Lung (tissue), 11 donors: ENCODE data around the gene LOC128125822.

ENCODE experiments used
- ATAC-seq: fragments of 200-7000 bp; cut with Tn5 transposase; one replicate; pipeline ENCODE4 v1.9.1; 2020; ENCODE audit warnings: moderate number of reproducible peaks; ENCODE audit not compliant: insufficient read depth, low FRiP score
- DNase-seq, 3 donors: peaks; one replicate each; pipeline ENCODE4 v3.0.0-alpha.2; 2013 to 2017
- H3K27ac ChIP-seq, 2 donors: one replicate each; pipeline ENCODE4 v1.5.1; 2013; ENCODE audit warnings: mild to moderate bottlenecking in 2 of 2, moderate library complexity in 2 of 2, control low read depth in 1 of 2, inconsistent platforms in 1 of 2, low read depth in 1 of 2, low read length in 1 of 2
- H3K27me3 ChIP-seq, 3 donors: one replicate each; pipeline ENCODE4 v1.5.1; 2013; ENCODE audit warnings: low read length in 2 of 3; ENCODE audit not compliant: control insufficient read depth in 3 of 3, insufficient read depth in 3 of 3
- H3K36me3 ChIP-seq, 4 donors: one replicate each; pipeline ENCODE4 v1.5.1; 2013; ENCODE audit warnings: low read length in 4 of 4, mild to moderate bottlenecking in 1 of 4, moderate library complexity in 1 of 4; ENCODE audit not compliant: control insufficient read depth in 4 of 4, insufficient read depth in 4 of 4
- H3K4me1 ChIP-seq, 5 donors: one replicate each; pipeline ENCODE4 v1.5.1; 2013; ENCODE audit warnings: low read length in 5 of 5, mild to moderate bottlenecking in 2 of 5, moderate library complexity in 1 of 5; ENCODE audit not compliant: control insufficient read depth in 5 of 5, insufficient read depth in 5 of 5
- H3K4me3 ChIP-seq: one replicate; pipeline ENCODE4 v1.5.1; 2013; ENCODE audit warnings: mild to moderate bottlenecking, control low read depth, moderate library complexity
- H3K9ac ChIP-seq, 2 donors: one replicate each; pipeline ENCODE4 v1.5.1; 2013; ENCODE audit warnings: low read length in 2 of 2, control low read depth in 1 of 2; ENCODE audit not compliant: insufficient read depth in 1 of 2
- H3K9me3 ChIP-seq, 4 donors: one replicate each; pipeline ENCODE4 v1.5.1; 2013; ENCODE audit warnings: low read length in 3 of 4, mild to moderate bottlenecking in 1 of 4, moderate library complexity in 1 of 4; ENCODE audit not compliant: control insufficient read depth in 4 of 4, insufficient read depth in 3 of 4
- CTCF ChIP-seq: IDR thresholded peaks from 2 replicates; pipeline ENCODE4 v1.5.1; 2012; ENCODE audit warnings: mild to moderate bottlenecking; ENCODE audit errors: control extremely low read depth, extremely low read depth
- WGBS, 2 donors: extraction: QIAGEN DNeasy Blood & Tissue Kit; methylation state at CpG; one replicate each; pipeline ENCODE4 v1.1.7; 2013; 5-methylcytosine and 5-hydroxymethylcytosine counted together
- donor health status: control.
- donor health status: control.
- donor health status: Bipolar disorder and iron deficiency.
- donor health status: healthy.
- donor health status: DM: yes; HTN: yes; CAD: no.

LOC128125822 gene

GRCh38 chr6:63558278-63558677, 14.0 kb upstream of the LOC128125822 start:
- no peak for ATAC-seq
- H3K9me3 ChIP-seq = no peaks in the 10 kb centered on the region
- H3K4me1 ChIP-seq = no peaks in the 10 kb centered on the region
- H3K9ac ChIP-seq = no peak overlapping the region
- H3K4me3 ChIP-seq = no peak overlapping the region
- no peaks in the 10 kb centered on the region for H3K27me3 ChIP-seq
- no peak overlapping the region for H3K27ac ChIP-seq
- no peaks in the 10 kb centered on the region for H3K36me3 ChIP-seq
- no peak for TF ChIP-seq CTCF
- no peak for DNase-seq

- H3K9ac ChIP-seq = no peak overlapping the region
- WGBS, 2 donors = 62 to 84% methylated on average over 1 of the region's 1 CpG
Measured at GRCh38 chr6:63560801-63561287, 11.4 kb upstream of the LOC128125822 start.

GRCh38 chr6:63561288-63561687, 11.0 kb upstream of the LOC128125822 start:
- 72 to 85% methylated on average over 2 of the region's 2 CpGs for WGBS, 2 donors
- Histone ChIP-seq H3K9ac (no peak overlapping the region), H3K27ac (no peak overlapping the region), H3K4me3 (no peak overlapping the region), H3K27me3 (no peaks in the 10 kb centered on the region), H3K4me1 (peaks cover 0 to 4% (median 0%) of the 10 kb centered on the region in 5 donors), H3K9me3 (no peaks in the 10 kb centered on the region), H3K36me3 (no peaks in the 10 kb centered on the region)
- no peak for ATAC-seq
- no peak for DNase-seq
- no peak for TF ChIP-seq CTCF

More at GRCh38 chr6:63560801-63561287, 11.4 kb upstream of the LOC128125822 start:
- Histone ChIP-seq H3K9me3 (no peaks in the 10 kb centered on the region), H3K27ac (no peak overlapping the region), H3K27me3 (no peaks in the 10 kb centered on the region), H3K4me3 (no peak overlapping the region), H3K36me3 (no peaks in the 10 kb centered on the region), H3K4me1 (no peaks in the 10 kb centered on the region)
- no peak for TF ChIP-seq CTCF
- DNase-seq (peak in 1 of 3 donors; percentile 19), ATAC-seq (peak; percentile 67)

- peaks cover 0 to 6% (median 0%) of the 10 kb centered on the region in 5 donors for H3K4me1 ChIP-seq
- H3K9ac ChIP-seq = no peak overlapping the region
- no peak overlapping the region for H3K4me3 ChIP-seq
- H3K36me3 ChIP-seq = no peaks in the 10 kb centered on the region
- ATAC-seq (no peak), DNase-seq (no peak)
- no peaks in the 10 kb centered on the region for H3K9me3 ChIP-seq
- no peaks in the 10 kb centered on the region for H3K27me3 ChIP-seq
- 93 to 94% methylated on average over 1 of the region's 1 CpG for WGBS, 2 donors
- H3K27ac ChIP-seq = no peak overlapping the region
- no peak for TF ChIP-seq CTCF
Measured at GRCh38 chr6:63563235-63563634, 9.0 kb upstream of the LOC128125822 start.
